Nephron (organoid): ENCODE data around the gene RANGRF.

Experiments used
- H3K27ac Mint-ChIP-seq, 3 experiments: 2 replicates each; pipeline ENCODE4 v1.8.0; 2020; ENCODE audit warnings: mixed read lengths in 3 of 3, mild to moderate bottlenecking in 2 of 3, moderate library complexity in 1 of 3
- H3K27me3 Mint-ChIP-seq: 2 replicates; pipeline ENCODE4 v1.8.0; 2021; ENCODE audit warnings: low read depth, mild to moderate bottlenecking, moderate library complexity, mixed read lengths
- H3K36me3 Mint-ChIP-seq: 2 replicates; pipeline ENCODE4 v1.8.0; 2020; ENCODE audit warnings: low read depth, mixed read lengths
- H3K4me1 Mint-ChIP-seq: 2 replicates; pipeline ENCODE4 v1.8.0; 2020; ENCODE audit warnings: mixed read lengths
- H3K4me3 Mint-ChIP-seq, 3 experiments: 2 replicates each; pipeline ENCODE4 v1.8.0; 2020; ENCODE audit warnings: mild to moderate bottlenecking in 3 of 3, mixed read lengths in 3 of 3, moderate library complexity in 2 of 3
- H3K9me3 Mint-ChIP-seq: 2 replicates; pipeline ENCODE4 v1.8.0; 2020; ENCODE audit warnings: mixed read lengths
- TF ChIP-seq, protein P1 (sequence below), 3 experiments: fragments of 200-600 bp; sonication (generic); IDR thresholded peaks; one replicate each; pipeline ENCODE4 v1.5.0; 2021; ENCODE audit warnings: antibody characterized with exemption in 3 of 3; ENCODE audit not compliant: unreplicated experiment in 3 of 3

RANGRF gene

DNA sequence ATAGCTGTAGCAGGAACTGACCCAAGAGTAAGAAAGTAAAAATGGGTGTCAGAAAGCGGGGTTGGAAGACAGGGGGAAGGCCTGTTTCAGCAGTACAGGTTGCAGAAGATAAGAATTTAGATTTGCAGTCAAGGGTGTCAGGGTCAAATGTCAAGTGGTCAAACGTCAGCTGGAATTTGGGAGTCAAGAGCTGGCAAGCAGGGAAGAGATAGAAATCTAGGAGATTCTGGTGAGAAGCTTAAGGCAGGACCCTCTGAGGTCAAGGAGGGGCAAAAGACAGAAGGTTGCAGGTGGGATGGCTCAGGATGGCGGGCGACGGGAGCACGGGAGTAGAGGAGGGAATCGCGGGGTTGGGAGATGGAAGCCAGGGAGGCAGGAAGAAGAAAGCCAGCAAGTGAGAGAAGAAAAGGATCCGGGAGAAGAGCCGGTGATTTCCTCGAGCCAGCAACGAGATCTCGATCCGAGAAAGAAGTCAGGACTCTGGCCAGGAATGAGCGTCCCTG is 6.4 kb downstream of the RANGRF start:
- H3K36me3 Mint-ChIP-seq, result peaks cover 5% of the 10 kb centered on the region
- H3K27ac Mint-ChIP-seq, result peak overlapping the region; percentile 57 to 95 (median 94)
- peak overlapping the region; percentile 83 to 89 (median 84) for H3K4me3 Mint-ChIP-seq
- H3K27me3 Mint-ChIP-seq, result no peaks in the 10 kb centered on the region
- peaks cover 19% of the 10 kb centered on the region for H3K4me1 Mint-ChIP-seq
- H3K9me3 Mint-ChIP-seq, result no peaks in the 10 kb centered on the region
- TF ChIP-seq, protein P1, sequence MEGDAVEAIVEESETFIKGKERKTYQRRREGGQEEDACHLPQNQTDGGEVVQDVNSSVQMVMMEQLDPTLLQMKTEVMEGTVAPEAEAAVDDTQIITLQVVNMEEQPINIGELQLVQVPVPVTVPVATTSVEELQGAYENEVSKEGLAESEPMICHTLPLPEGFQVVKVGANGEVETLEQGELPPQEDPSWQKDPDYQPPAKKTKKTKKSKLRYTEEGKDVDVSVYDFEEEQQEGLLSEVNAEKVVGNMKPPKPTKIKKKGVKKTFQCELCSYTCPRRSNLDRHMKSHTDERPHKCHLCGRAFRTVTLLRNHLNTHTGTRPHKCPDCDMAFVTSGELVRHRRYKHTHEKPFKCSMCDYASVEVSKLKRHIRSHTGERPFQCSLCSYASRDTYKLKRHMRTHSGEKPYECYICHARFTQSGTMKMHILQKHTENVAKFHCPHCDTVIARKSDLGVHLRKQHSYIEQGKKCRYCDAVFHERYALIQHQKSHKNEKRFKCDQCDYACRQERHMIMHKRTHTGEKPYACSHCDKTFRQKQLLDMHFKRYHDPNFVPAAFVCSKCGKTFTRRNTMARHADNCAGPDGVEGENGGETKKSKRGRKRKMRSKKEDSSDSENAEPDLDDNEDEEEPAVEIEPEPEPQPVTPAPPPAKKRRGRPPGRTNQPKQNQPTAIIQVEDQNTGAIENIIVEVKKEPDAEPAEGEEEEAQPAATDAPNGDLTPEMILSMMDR (IDR thresholded peaks at IDR 0.05; ENCODE audit: unreplicated experiment in 3 of 3), result no peak

DNA sequence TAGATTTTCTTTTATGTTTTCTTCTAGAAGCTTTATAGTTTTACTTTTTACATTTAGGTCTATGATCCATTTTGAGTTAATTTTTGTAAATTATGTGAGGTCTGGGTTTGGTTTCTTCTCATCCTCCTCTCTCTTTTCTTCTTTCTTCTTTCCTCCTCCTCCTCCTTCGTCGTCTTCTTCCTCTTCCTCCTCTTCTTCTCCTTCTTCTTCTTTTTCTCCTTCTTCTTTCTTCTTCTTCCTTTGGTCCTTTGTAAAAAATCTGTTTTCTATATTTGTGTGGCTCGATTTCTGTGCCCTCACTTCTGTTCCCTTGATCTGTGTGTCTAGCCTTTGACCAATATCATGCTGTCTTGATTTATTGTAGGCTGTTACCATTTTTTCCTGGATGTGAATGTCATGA is 11.8 kb downstream of the RANGRF start:
- Mint-ChIP-seq H3K4me1 (no peaks in the 10 kb centered on the region), H3K27ac (no peak overlapping the region), H3K27me3 (no peaks in the 10 kb centered on the region), H3K4me3 (peak overlapping the region in 2 of 3 experiments; percentile 9 to 16), H3K36me3 (no peaks in the 10 kb centered on the region), H3K9me3 (no peaks in the 10 kb centered on the region)
- TF ChIP-seq, protein P1 (IDR thresholded peaks at IDR 0.05; ENCODE audit: unreplicated experiment in 3 of 3), result no peak

DNA sequence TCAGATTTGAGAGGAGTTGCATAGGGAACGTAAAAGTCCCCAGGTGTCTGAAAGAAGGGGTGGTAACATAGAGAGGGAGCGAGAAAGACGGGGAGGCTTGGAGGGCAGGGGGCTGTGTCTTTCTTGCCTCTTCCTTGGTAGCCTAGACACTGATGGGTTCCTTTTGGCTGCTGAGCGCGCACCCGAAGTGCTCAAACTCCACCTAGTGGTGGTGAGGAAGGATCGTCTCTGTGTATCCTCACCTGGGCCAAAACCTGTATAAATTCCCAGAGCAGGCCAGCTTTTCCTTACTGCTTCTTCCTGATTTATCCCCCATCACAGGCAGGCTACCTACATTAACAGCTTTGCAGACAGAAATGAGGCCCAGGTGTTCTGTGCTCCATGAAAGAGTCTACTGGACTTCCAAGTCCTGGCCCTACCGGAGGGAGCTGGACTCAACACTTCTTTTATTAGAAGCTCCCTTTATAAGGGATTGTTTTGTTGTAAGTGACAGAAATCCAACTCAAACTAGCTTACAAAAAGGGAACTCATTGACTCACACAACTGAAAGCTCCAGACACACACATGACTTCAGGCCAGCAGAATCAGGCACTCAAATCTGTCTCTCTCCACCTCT is 12.3 kb downstream of the RANGRF start:
- H3K9me3 Mint-ChIP-seq, result no peaks in the 10 kb centered on the region
- H3K4me1 Mint-ChIP-seq, result no peaks in the 10 kb centered on the region
- H3K27ac Mint-ChIP-seq, result no peak overlapping the region
- peak overlapping the region in 1 of 3 experiments; percentile 16 for H3K4me3 Mint-ChIP-seq
- no peaks in the 10 kb centered on the region for H3K27me3 Mint-ChIP-seq
- TF ChIP-seq, protein P1 (IDR thresholded peaks at IDR 0.05; ENCODE audit: unreplicated experiment in 3 of 3), result peak; percentile 81 to 84 (median 84)
- no peaks in the 10 kb centered on the region for H3K36me3 Mint-ChIP-seq

DNA sequence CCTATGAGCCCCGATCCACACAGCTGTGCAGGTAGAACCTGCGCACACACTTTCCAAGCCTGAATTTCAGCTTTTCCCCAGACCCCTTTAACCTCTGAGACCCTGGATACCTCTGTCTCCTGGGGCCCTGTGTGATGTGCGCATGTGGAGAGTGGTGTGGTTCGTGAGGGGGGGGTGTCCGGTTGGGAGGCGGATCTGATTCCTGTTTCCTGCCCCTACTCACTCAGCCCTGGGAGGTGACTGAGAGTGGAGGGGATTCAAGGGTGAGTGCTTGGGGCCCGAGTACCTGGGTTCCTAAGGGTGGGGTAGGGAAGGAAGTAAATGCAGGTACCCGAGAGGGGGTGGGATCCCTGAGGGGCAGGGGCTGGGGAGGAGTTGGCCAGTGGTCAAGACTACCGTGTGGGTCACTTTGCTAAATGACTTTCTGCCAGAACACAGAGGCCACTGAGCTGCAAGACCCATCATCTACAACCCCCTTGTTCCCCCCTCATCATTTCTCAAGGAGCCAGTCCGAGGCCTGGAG is 22.2 kb downstream of the RANGRF start:
- Mint-ChIP-seq H3K9me3 (no peaks in the 10 kb centered on the region), H3K4me1 (no peaks in the 10 kb centered on the region), H3K36me3 (no peaks in the 10 kb centered on the region), H3K27me3 (peaks cover 48% of the 10 kb centered on the region), H3K27ac (no peak overlapping the region), H3K4me3 (peak overlapping the region in 1 of 3 experiments; percentile 17)
- TF ChIP-seq, protein P1 (IDR thresholded peaks at IDR 0.05; ENCODE audit: unreplicated experiment in 3 of 3), result no peak

DNA sequence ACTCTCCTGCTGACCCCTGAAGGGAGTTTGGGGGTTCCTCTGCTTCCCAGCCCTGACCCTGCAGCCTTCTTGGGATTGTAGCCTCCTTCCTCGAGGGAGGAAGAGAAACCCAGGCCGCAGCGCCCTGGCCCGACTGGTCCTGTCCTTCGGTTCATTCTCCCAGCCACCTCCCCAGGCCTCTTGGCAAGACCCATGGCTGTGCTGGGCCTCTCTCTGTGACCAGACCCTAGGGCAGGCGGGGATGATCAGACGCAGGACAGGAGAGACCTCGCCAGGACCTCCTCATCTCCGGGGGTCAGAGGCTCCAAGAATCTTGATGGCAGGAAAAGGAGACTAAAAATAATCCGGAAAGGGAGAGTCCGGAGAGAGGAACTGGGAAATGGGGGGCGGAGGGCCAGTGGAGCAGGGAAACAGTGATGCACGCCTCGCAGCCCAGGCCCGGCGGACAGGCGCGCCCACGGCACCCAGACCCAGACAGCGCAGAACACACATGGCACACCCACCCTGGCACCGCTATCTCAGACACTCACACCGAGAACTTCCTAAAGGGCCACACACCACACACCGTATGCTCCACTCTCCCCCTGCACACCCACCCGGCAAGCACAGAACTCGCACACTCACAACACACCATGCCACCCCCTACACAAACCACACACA is 22.8 kb downstream of the RANGRF start:
- H3K27me3 Mint-ChIP-seq, result peaks cover 54% of the 10 kb centered on the region
- no peaks in the 10 kb centered on the region for H3K36me3 Mint-ChIP-seq
- TF ChIP-seq, protein P1 (IDR thresholded peaks at IDR 0.05; ENCODE audit: unreplicated experiment in 3 of 3), result no peak
- no peaks in the 10 kb centered on the region for H3K9me3 Mint-ChIP-seq
- H3K4me1 Mint-ChIP-seq, result no peaks in the 10 kb centered on the region
- no peak overlapping the region for H3K27ac Mint-ChIP-seq
- H3K4me3 Mint-ChIP-seq, result peak overlapping the region in 1 of 3 experiments; percentile 33
